GM10847 (cell line): ENCODE measurements around the gene MSTO1.

Experiments used
- POLR2A ChIP-seq: IDR thresholded peaks from 2 replicates; pipeline ENCODE4 v1.6.1; 2011; ENCODE audit not compliant: insufficient read length; ENCODE audit errors: extremely low read depth

The MSTO1 gene

GRCh38 chr1:155609515-155610256 is at the start of gene MSTO1:
TSS of gene MSTO1 (plus strand) at chr1:155610218. CDS start at chr1:155610249, 31 bp downstream.
- TF ChIP-seq POLR2A, result peak; percentile 85

GRCh38 chr1:155562581-155563376 is 47.2 kb upstream of the MSTO1 start, which contains the start of gene ASH1L:
TSS of gene ASH1L (minus strand) at chr1:155562803. CDS start at chr1:155521519, 41,284 bp downstream.
- TF ChIP-seq POLR2A, result peak; percentile 99

GRCh38 chr1:155569988-155570592 is 39.9 kb upstream of the MSTO1 start:
- no peak for TF ChIP-seq POLR2A

- no peak for TF ChIP-seq POLR2A
Observed at GRCh38 chr1:155570593-155570990, 39.4 kb upstream of the MSTO1 start.

- TF ChIP-seq POLR2A, result no peak
Observed at GRCh38 chr1:155574077-155574476, 35.9 kb upstream of the MSTO1 start.

- no peak for TF ChIP-seq POLR2A
Observed at GRCh38 chr1:155591770-155592169, 18.2 kb upstream of the MSTO1 start.

- TF ChIP-seq POLR2A, result no peak
Observed at GRCh38 chr1:155596864-155597263, 13.2 kb upstream of the MSTO1 start.

GRCh38 chr1:155598842-155599331 is 11.1 kb upstream of the MSTO1 start:
- no peak for TF ChIP-seq POLR2A

- TF ChIP-seq POLR2A, result no peak
Observed at GRCh38 chr1:155607708-155608107, 2.3 kb upstream of the MSTO1 start.

GRCh38 chr1:155608888-155609225 is 1.2 kb upstream of the MSTO1 start:
- TF ChIP-seq POLR2A, result no peak

- TF ChIP-seq POLR2A, result no peak
Observed at GRCh38 chr1:155622191-155622590, 12.2 kb downstream of the MSTO1 start.

- no peak for TF ChIP-seq POLR2A
Observed at GRCh38 chr1:155623357-155623756, 13.3 kb downstream of the MSTO1 start.

- TF ChIP-seq POLR2A, result no peak
Observed at GRCh38 chr1:155636397-155637153, 26.6 kb downstream of the MSTO1 start.

GRCh38 chr1:155640367-155640766 is 30.3 kb downstream of the MSTO1 start:
- no peak for TF ChIP-seq POLR2A

GRCh38 chr1:155643230-155643629 is 33.2 kb downstream of the MSTO1 start:
- TF ChIP-seq POLR2A, result no peak
